OCI-LY3 (cell line): Measurements from ENCODE around the gene CAMTA1.

Experiments used
- EZH2phosphoT487 ChIP-seq: fragments of 200-600 bp; shearing (Covaris generic); IDR thresholded peaks from 2 replicates; pipeline ENCODE4 v1.6.1; 2018; ENCODE audit warnings: antibody characterized with exemption, mixed run types, low read depth
- TF ChIP-seq, protein P1 (sequence below): fragments of 200-600, 300-600 bp; sonication (generic); IDR thresholded peaks from 2 replicates; pipeline ENCODE4 v1.5.1; 2014; ENCODE audit warnings: antibody characterized with exemption, low read length, low read depth

DNA sequence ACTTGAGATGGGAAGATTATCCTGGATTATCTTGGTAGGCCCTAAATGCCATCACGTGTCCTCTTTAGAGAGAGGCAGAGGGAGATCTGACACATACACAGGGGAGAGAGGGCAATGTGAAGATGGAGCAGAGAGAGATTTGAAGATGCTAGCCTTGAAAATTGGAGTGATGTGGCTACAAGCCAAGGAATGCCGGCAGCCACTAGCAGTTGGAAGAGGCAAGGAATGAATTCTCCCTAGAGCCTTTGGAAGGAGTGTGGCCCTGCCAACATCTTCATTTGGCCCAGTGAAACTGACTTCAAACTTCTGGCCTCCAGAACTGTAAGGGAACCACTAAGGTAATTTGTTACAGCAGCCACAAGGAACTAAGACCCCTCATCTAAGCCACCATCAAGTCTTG, 8.9 kb upstream of the CAMTA1 start:
- TF ChIP-seq, protein P1, sequence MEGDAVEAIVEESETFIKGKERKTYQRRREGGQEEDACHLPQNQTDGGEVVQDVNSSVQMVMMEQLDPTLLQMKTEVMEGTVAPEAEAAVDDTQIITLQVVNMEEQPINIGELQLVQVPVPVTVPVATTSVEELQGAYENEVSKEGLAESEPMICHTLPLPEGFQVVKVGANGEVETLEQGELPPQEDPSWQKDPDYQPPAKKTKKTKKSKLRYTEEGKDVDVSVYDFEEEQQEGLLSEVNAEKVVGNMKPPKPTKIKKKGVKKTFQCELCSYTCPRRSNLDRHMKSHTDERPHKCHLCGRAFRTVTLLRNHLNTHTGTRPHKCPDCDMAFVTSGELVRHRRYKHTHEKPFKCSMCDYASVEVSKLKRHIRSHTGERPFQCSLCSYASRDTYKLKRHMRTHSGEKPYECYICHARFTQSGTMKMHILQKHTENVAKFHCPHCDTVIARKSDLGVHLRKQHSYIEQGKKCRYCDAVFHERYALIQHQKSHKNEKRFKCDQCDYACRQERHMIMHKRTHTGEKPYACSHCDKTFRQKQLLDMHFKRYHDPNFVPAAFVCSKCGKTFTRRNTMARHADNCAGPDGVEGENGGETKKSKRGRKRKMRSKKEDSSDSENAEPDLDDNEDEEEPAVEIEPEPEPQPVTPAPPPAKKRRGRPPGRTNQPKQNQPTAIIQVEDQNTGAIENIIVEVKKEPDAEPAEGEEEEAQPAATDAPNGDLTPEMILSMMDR: no peak
- no peak for TF ChIP-seq EZH2phosphoT487
